Uterus (tissue), 4 donors: Measurements from ENCODE around the gene GTF2F2. TPM values are rescaled to one million over a fixed set of nuclear protein-coding genes. Genes with fewer than 3 reads are reported as not detected.

Source experiments
- DNase-seq, 2 donors: peaks; one replicate each; pipeline ENCODE4 v3.0.0-alpha.2; 2019 to 2020
- H3K27ac ChIP-seq, 2 donors: fragments of 200-600 bp; sonication (generic); 1 replicate in 1 of 2; 2 replicates in 1 of 2; pipeline ENCODE4 v1.5.1; 2016 to 2018
- H3K27me3 ChIP-seq, 2 donors: fragments of 200-600 bp; sonication (generic); one replicate each; pipeline ENCODE4 v1.5.1; 2018 to 2019; ENCODE audit warnings: control low read depth in 1 of 2
- H3K36me3 ChIP-seq, 2 donors: fragments of 200-600 bp; sonication (generic); one replicate each; pipeline ENCODE4 v1.5.1; 2019; ENCODE audit warnings: control low read depth in 1 of 2
- H3K4me1 ChIP-seq, 2 donors: fragments of 200-600 bp; sonication (generic); one replicate each; pipeline ENCODE4 v1.5.1; 2018 to 2019; ENCODE audit warnings: control low read depth in 1 of 2
- H3K4me3 ChIP-seq, 2 donors: fragments of 200-600 bp; sonication (generic); 1 replicate in 1 of 2; 2 replicates in 1 of 2; pipeline ENCODE4 v1.5.1; 2018 to 2019; ENCODE audit warnings: mild to moderate bottlenecking in 1 of 2
- H3K9me3 ChIP-seq, 2 donors: fragments of 200-600 bp; sonication (generic); one replicate each; pipeline ENCODE4 v1.5.1; 2019; ENCODE audit warnings: control low read depth in 1 of 2
- CTCF ChIP-seq, 4 experiments: fragments of 200-600 bp in 2 of 4; fragments of 450-650 bp in 2 of 4; sonication (generic) in 2 of 4; IDR thresholded peaks; one replicate each; pipeline ENCODE4 v1.5.1; 2016 to 2019; ENCODE audit warnings: antibody characterized with exemption in 4 of 4, mild to moderate bottlenecking in 2 of 4, moderate library complexity in 1 of 4
- POLR2A ChIP-seq, 2 donors: fragments of 450-650 bp; IDR thresholded peaks; one replicate each; pipeline ENCODE4 v1.6.1; 2016; ENCODE audit warnings: antibody characterized with exemption in 2 of 2, mild to moderate bottlenecking in 1 of 2, moderate library complexity in 1 of 2
- intact Hi-C: fragments of 100-400 bp; cut with DNase I; formaldehyde crosslinking; loops from one replicate; pipeline ENCODE4 v1.15.1; 2023; ENCODE audit warnings: low total_unique reads
- total RNA-seq, 4 donors: library from RNA; depleted of rRNA in 3 of 4; stranded (reverse); fragments of >200 nt in 3 of 4; gene quantifications; one replicate each; pipeline versions ENCODE4 v1.1.0 to v1.2.4, GENCODE V29; 2014 to 2023
- donor health status: DM: yes; HTN: yes; CAD: no.

Gene GTF2F2
- total RNA-seq, 4 donors from 2014 or later, result 6.2 to 35.1 (median 20.9) TPM

GRCh38 chr13:45138282-45138681 is 18.0 kb downstream of the GTF2F2 start:
- H3K4me3 ChIP-seq, result no peak overlapping the region
- DNase-seq, result no peak
- no peaks in the 10 kb centered on the region for H3K9me3 ChIP-seq
- TF ChIP-seq POLR2A (IDR thresholded peaks at IDR 0.05), result no peak
- H3K27ac ChIP-seq, result no peak overlapping the region
- intact Hi-C loops, result no loop called here
- no peaks in the 10 kb centered on the region for H3K4me1 ChIP-seq
- no peaks in the 10 kb centered on the region for H3K27me3 ChIP-seq
- H3K36me3 ChIP-seq, result no peaks in the 10 kb centered on the region

DNA sequence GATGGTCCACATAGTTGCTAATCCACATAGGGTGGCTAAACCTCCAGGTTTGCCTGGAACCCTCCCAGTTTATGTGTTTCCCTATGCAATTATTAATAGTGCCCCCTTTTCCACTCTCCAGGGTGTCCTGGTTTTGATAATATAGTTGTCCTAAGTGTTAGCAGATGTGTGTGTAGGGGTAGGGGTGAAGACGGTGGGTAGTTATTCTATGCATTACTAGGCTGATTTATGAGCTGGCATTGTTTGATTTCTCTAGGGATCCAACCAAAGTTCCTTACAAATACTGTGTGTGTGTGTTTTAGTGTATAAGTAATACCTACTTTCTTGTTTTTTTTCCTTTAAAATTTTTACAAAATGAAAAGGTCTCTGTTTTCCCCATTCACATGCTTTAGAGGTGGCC is 21.1 kb downstream of the GTF2F2 start:
- intact Hi-C loops, result no loop called here
- Histone ChIP-seq H3K9me3 (no peaks in the 10 kb centered on the region), H3K27me3 (no peaks in the 10 kb centered on the region), H3K4me3 (no peak overlapping the region), H3K27ac (no peak overlapping the region), H3K36me3 (no peaks in the 10 kb centered on the region), H3K4me1 (no peaks in the 10 kb centered on the region)
- TF ChIP-seq CTCF (IDR thresholded peaks at IDR 0.05) (no peak), POLR2A (IDR thresholded peaks at IDR 0.05) (no peak)
- no peak for DNase-seq

- Histone ChIP-seq H3K4me1 (no peaks in the 10 kb centered on the region), H3K27ac (no peak overlapping the region), H3K36me3 (no peaks in the 10 kb centered on the region), H3K4me3 (no peak overlapping the region), H3K9me3 (no peaks in the 10 kb centered on the region), H3K27me3 (no peaks in the 10 kb centered on the region)
- TF ChIP-seq POLR2A (IDR thresholded peaks at IDR 0.05) (no peak), CTCF (IDR thresholded peaks at IDR 0.05) (no peak)
- no peak for DNase-seq
- intact Hi-C loops, result no loop called here
Observed at GRCh38 chr13:45142440-45143345, 22.4 kb downstream of the GTF2F2 start.

GRCh38 chr13:45143346-45143751 is 23.0 kb downstream of the GTF2F2 start:
- Histone ChIP-seq H3K9me3 (no peaks in the 10 kb centered on the region), H3K27me3 (no peaks in the 10 kb centered on the region), H3K4me1 (no peaks in the 10 kb centered on the region), H3K36me3 (no peaks in the 10 kb centered on the region), H3K27ac (no peak overlapping the region), H3K4me3 (no peak overlapping the region)
- intact Hi-C loops, result no loop called here
- TF ChIP-seq POLR2A (IDR thresholded peaks at IDR 0.05) (no peak), CTCF (IDR thresholded peaks at IDR 0.05) (no peak)
- no peak for DNase-seq

DNA sequence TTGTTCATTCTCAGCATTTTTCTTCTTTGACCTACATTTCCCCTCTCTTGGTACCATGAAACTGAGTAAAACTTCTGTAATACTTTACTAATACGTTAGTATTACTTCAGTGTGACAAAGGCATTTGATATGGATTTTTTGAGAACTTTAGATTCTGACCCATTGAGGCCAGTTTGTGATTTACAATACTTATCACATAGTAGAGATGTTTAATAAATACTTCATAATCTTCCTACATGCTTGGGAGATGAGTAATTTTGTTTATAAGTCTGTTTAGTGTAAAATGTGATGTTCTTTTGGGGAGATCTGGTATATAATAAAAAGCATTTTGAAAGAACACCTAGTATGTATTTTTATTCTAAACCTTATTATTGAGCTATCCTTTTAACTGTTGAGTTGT is 29.7 kb downstream of the GTF2F2 start:
- H3K4me3 ChIP-seq, result no peak overlapping the region
- intact Hi-C loops, result no loop called here
- no peaks in the 10 kb centered on the region for H3K27me3 ChIP-seq
- H3K9me3 ChIP-seq, result no peaks in the 10 kb centered on the region
- H3K36me3 ChIP-seq, result no peaks in the 10 kb centered on the region
- no peaks in the 10 kb centered on the region for H3K4me1 ChIP-seq
- no peak overlapping the region for H3K27ac ChIP-seq
- TF ChIP-seq CTCF (IDR thresholded peaks at IDR 0.05) (no peak), POLR2A (IDR thresholded peaks at IDR 0.05) (no peak)
- no peak for DNase-seq
